ENCODE measurements around the gene TMEM150B.

Gene TMEM150B

GRCh38 chr19:55310498-55310897, 14.6 kb downstream of the TMEM150B start:
- no peak overlapping the region for H3K4me3 ChIP-seq (ENCODE audit: low read depth, low read length)
- no peak for TF ChIP-seq CTCF (conservative IDR thresholded peaks at IDR 0.05; ENCODE audit: low read depth, low read length)
- DNase-seq (ENCODE audit: low read depth), result no peak

- no peak for TF ChIP-seq CTCF (conservative IDR thresholded peaks at IDR 0.05; ENCODE audit: low read depth, low read length)
- H3K4me3 ChIP-seq (ENCODE audit: low read depth, low read length), result no peak overlapping the region
- DNase-seq (ENCODE audit: low read depth), result no peak
These were observed 15.7 kb downstream of the TMEM150B start for GRCh38 chr19:55309448-55309847.

GRCh38 chr19:55308281-55308680, 16.9 kb downstream of the TMEM150B start:
- no peak overlapping the region for H3K4me3 ChIP-seq (ENCODE audit: low read depth, low read length)
- no peak for TF ChIP-seq CTCF (conservative IDR thresholded peaks at IDR 0.05; ENCODE audit: low read depth, low read length)
- DNase-seq (ENCODE audit: low read depth), result no peak

GRCh38 chr19:55306712-55307111, 18.4 kb downstream of the TMEM150B start:
- H3K4me3 ChIP-seq (ENCODE audit: low read depth, low read length), result no peak overlapping the region
- no peak for TF ChIP-seq CTCF (conservative IDR thresholded peaks at IDR 0.05; ENCODE audit: low read depth, low read length)
- no peak for DNase-seq (ENCODE audit: low read depth)

- TF ChIP-seq CTCF (conservative IDR thresholded peaks at IDR 0.05; ENCODE audit: low read depth, low read length), result no peak
- no peak overlapping the region for H3K4me3 ChIP-seq (ENCODE audit: low read depth, low read length)
- DNase-seq (ENCODE audit: low read depth), result no peak
These were observed 19.1 kb downstream of the TMEM150B start for GRCh38 chr19:55305983-55306562.

GRCh38 chr19:55305491-55305890, 19.6 kb downstream of the TMEM150B start:
- no peak overlapping the region for H3K4me3 ChIP-seq (ENCODE audit: low read depth, low read length)
- TF ChIP-seq CTCF (conservative IDR thresholded peaks at IDR 0.05; ENCODE audit: low read depth, low read length), result no peak
- DNase-seq (ENCODE audit: low read depth), result peak; percentile 45

GRCh38 chr19:55304980-55305379, 20.2 kb downstream of the TMEM150B start:
- no peak overlapping the region for H3K4me3 ChIP-seq (ENCODE audit: low read depth, low read length)
- TF ChIP-seq CTCF (conservative IDR thresholded peaks at IDR 0.05; ENCODE audit: low read depth, low read length), result no peak
- no peak for DNase-seq (ENCODE audit: low read depth)

All from choroid plexus epithelial cell (primary cell).